ENCODE measurements around the gene RPL7A. TPM values are rescaled to one million over a fixed set of nuclear protein-coding genes. Genes with fewer than 3 reads are reported as not detected.

RPL7A gene
- total RNA-seq, 1 donor from 2014 or later = 2,220 TPM

Other genes with a start within 250 kb of the RPL7A start
- gene RALGDS, start 227.0 kb upstream of the RPL7A start, total RNA-seq = 78.9 to 83.5 TPM (median 82.9 TPM) in 3 replicates
- 29.1 to 32.8 TPM (median 31.8 TPM) in 3 replicates for gene GBGT1, start 184.3 kb upstream of the RPL7A start, total RNA-seq
- not detected in 3 replicates for gene OBP2B, start 139.0 kb upstream of the RPL7A start, total RNA-seq
- gene ABO, start 73.0 kb upstream of the RPL7A start, total RNA-seq = 2.0 to 3.2 TPM (median 2.3 TPM) in 3 replicates
- gene SURF6, start 12.0 kb upstream of the RPL7A start, total RNA-seq = 22.8 to 25.6 TPM (median 24.9 TPM) in 3 replicates
- 35.1 to 39.4 TPM (median 36.0 TPM) in 3 replicates for gene MED22, start 87 bp upstream of the RPL7A start, total RNA-seq
- gene SURF1, start 8.3 kb downstream of the RPL7A start, total RNA-seq = 29.4 to 31.4 TPM (median 30.0 TPM) in 3 replicates
- gene SURF2, start 8.3 kb downstream of the RPL7A start, total RNA-seq = 10.3 to 12.7 TPM (median 12.1 TPM) in 3 replicates
- gene SURF4, start 27.8 kb downstream of the RPL7A start, total RNA-seq = 147 to 152 TPM (median 149 TPM) in 3 replicates
- 6.6 to 7.5 TPM (median 6.7 TPM) in 3 replicates for gene STKLD1, start 28.1 kb downstream of the RPL7A start, total RNA-seq
- gene REXO4, start 69.8 kb downstream of the RPL7A start, total RNA-seq = 26.1 to 28.2 TPM (median 27.0 TPM) in 3 replicates
- gene ADAMTS13, start 74.1 kb downstream of the RPL7A start, total RNA-seq = 20.7 to 21.6 TPM (median 21.3 TPM) in 3 replicates
- 35.4 to 44.5 TPM (median 40.2 TPM) in 3 replicates for gene CACFD1, start 111.8 kb downstream of the RPL7A start, total RNA-seq
- gene SLC2A6, start 130.9 kb downstream of the RPL7A start, total RNA-seq = 8.2 to 9.0 TPM (median 8.2 TPM) in 3 replicates
- gene MYMK, start 176.7 kb downstream of the RPL7A start, total RNA-seq = not detected in 3 replicates
- gene ADAMTSL2, start 186.5 kb downstream of the RPL7A start, total RNA-seq = 6.2 to 7.0 TPM (median 6.5 TPM) in 3 replicates